Erythroblast (primary cell): Measurements from ENCODE around the gene CNTN4.

Experiments
- GATA1 ChIP-seq: IDR thresholded peaks from 2 replicates; pipeline ENCODE4 v1.6.1; 2011; ENCODE audit warnings: low read depth, mild to moderate bottlenecking, control low read depth, low read length, moderate library complexity
- POLR2A ChIP-seq: IDR thresholded peaks from 2 replicates; pipeline ENCODE4 v1.6.1; 2011; ENCODE audit warnings: mild to moderate bottlenecking, low read length

DNA sequence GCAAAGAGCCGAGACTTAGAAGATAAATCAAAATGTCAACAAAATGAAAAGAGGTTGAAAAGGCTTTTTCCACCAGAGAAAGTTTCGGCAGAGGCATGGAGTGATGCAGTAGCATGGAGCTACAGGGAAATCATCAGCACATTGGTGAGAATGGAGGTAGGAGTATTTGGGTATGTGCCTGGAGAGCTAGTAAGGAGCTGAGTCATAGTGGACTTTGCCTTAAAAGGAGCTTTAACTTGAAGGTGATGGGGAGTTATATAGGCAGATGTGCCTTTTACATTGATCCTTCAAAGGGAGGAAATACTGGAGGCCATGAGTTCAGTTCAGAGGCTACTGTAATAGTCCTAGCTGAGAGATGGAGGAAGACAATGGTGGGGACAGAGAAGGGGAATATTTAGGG is 967.2 kb downstream of the CNTN4 start:
- TF ChIP-seq POLR2A = no peak
- no peak for TF ChIP-seq GATA1
